Right ventricle myocardium superior (tissue), 1 donor: Measurements from ENCODE around the gene CYP26C1. TPM values are rescaled to one million over a fixed set of nuclear protein-coding genes. Genes with fewer than 3 reads are reported as not detected.

Experiments
- ATAC-seq: fragments of 200-7000 bp; cut with Tn5 transposase; one replicate; pipeline ENCODE4 v1.9.1; 2020; ENCODE audit warnings: mild to moderate bottlenecking; ENCODE audit not compliant: poor library complexity
- DNase-seq: peaks from one replicate; pipeline ENCODE4 v3.0.0-alpha.2; 2020
- intact Hi-C: fragments of 100-400 bp; cut with DNase I; formaldehyde crosslinking; loops from one replicate; pipeline ENCODE4 v1.11.2; 2022
- long read RNA-seq: library from polyadenylated mRNA; unstranded; transcript quantifications from one replicate; pipeline ENCODE4 v2.0.0, GENCODE V29; 2021
- total RNA-seq: library from RNA; stranded (reverse); fragmentation: NEBNext Ultra II Directional; extraction: Animal tissue kit (Norgen Biotek cat#: 25700); gene quantifications from one replicate; pipeline ENCODE4 v1.2.1, GENCODE V29; 2021
- donor health status: DM: no; HTN: yes; CAD: no; lungs with severe emphysema.

Gene CYP26C1
- total RNA-seq = 0.05 TPM
- long read RNA-seq = 0 reads

- DNase-seq (no peak), ATAC-seq (no peak)
- intact Hi-C loops = no loop called here
These were observed at the start of gene CYP26C1 for GRCh38 chr10:93059975-93060886. Gene CYP26C1 (plus strand): TSS chr10:93060798. CDS start chr10:93061264, 466 bp downstream.

- no peak for DNase-seq
- ATAC-seq = no peak
- intact Hi-C loops = no loop called here
These were observed 44.9 kb upstream of the CYP26C1 start for GRCh38 chr10:93015722-93016121.

- DNase-seq (no peak), ATAC-seq (no peak)
- intact Hi-C loops = no loop called here
These were observed 37.5 kb upstream of the CYP26C1 start for GRCh38 chr10:93023013-93023650.

GRCh38 chr10:93026072-93026471, 34.5 kb upstream of the CYP26C1 start:
- intact Hi-C loops = no loop called here
- no peak for DNase-seq
- ATAC-seq = no peak

- ATAC-seq = no peak
- intact Hi-C loops = no loop called here
- DNase-seq = no peak
These were observed 33.1 kb upstream of the CYP26C1 start for GRCh38 chr10:93027508-93027907.

GRCh38 chr10:93028883-93029282, 31.7 kb upstream of the CYP26C1 start:
- ATAC-seq (no peak), DNase-seq (no peak)
- intact Hi-C loops = no loop called here

GRCh38 chr10:93030409-93030808, 30.2 kb upstream of the CYP26C1 start:
- intact Hi-C loops = no loop called here

GRCh38 chr10:93032105-93032808, 28.3 kb upstream of the CYP26C1 start:
- ATAC-seq (no peak), DNase-seq (no peak)
- intact Hi-C loops = no loop called here

More at GRCh38 chr10:93030409-93030808, 30.2 kb upstream of the CYP26C1 start:
- DNase-seq (no peak), ATAC-seq (no peak)

- no peak for ATAC-seq
- intact Hi-C loops = no loop called here
- no peak for DNase-seq
These were observed 27.8 kb upstream of the CYP26C1 start for GRCh38 chr10:93032809-93033137.

GRCh38 chr10:93034426-93034825, 26.2 kb upstream of the CYP26C1 start:
- intact Hi-C loops = no loop called here
- no peak for DNase-seq
- ATAC-seq = no peak

- ATAC-seq (no peak), DNase-seq (no peak)
- intact Hi-C loops = no loop called here
These were observed 21.5 kb upstream of the CYP26C1 start for GRCh38 chr10:93039110-93039509.

- ATAC-seq (no peak), DNase-seq (no peak)
- intact Hi-C loops = no loop called here
These were observed 20.9 kb upstream of the CYP26C1 start for GRCh38 chr10:93039721-93040120.

GRCh38 chr10:93054486-93054885, 6.1 kb upstream of the CYP26C1 start:
- DNase-seq (no peak), ATAC-seq (no peak)
- intact Hi-C loops = no loop called here

GRCh38 chr10:93058139-93058538, 2.5 kb upstream of the CYP26C1 start:
- intact Hi-C loops = no loop called here
- no peak for ATAC-seq
- no peak for DNase-seq

GRCh38 chr10:93060887-93061593, 442 bp downstream of the CYP26C1 start:
- ATAC-seq (no peak), DNase-seq (no peak)
- intact Hi-C loops = no loop called here

GRCh38 chr10:93061594-93062513, 1.3 kb downstream of the CYP26C1 start:
- DNase-seq (no peak), ATAC-seq (peak; percentile 28)
- intact Hi-C loops = no loop called here

GRCh38 chr10:93062514-93063143, 2.0 kb downstream of the CYP26C1 start:
- no peak for DNase-seq
- intact Hi-C loops = no loop called here
- ATAC-seq = peak; percentile 61
